A673 (cell line): ENCODE data around the gene CXCL8. TPM values are rescaled to one million over a fixed set of nuclear protein-coding genes. Genes with fewer than 3 reads are reported as not detected.

Experiments
- BruUV-seq: library from RNA; stranded (reverse); fragments of 400-500 nt; replicated peaks from 2 replicates; lab custom pipeline; 2021; lab: Mats Ljungman, UMichigan
- CTCF ChIA-PET: fragments of 300-600 bp; sonication (Branson Sonifier 250); formaldehyde crosslinking; loops from one replicate; lab custom pipeline; 2022; ENCODE audit warnings: antibody characterized with exemption; lab: Charles Lee
- POLR2A ChIA-PET: fragments of 300-600 bp; sonication (Branson Sonifier 250); formaldehyde crosslinking; loops from one replicate; lab custom pipeline; 2022; ENCODE audit warnings: antibody characterized with exemption; ENCODE audit not compliant: low non-redundant PET; lab: Charles Lee
- DNase-seq: peaks from one replicate; pipeline ENCODE4 v3.0.0-alpha.2; 2015; ENCODE audit warnings: low spot score
- H3K27ac ChIP-seq: fragments of 200-600 bp; sonication (generic); 2 replicates; pipeline ENCODE4 v1.5.1; 2016; ENCODE audit warnings: mixed run types, low read depth, mild to moderate bottlenecking, mixed read lengths, antibody characterized with exemption, low read length; ENCODE audit not compliant: poor library complexity, severe bottlenecking
- H3K27me3 ChIP-seq: fragments of 200-600 bp; sonication (generic); replicated peaks from 2 replicates; pipeline ENCODE4 v1.6.1; 2017; ENCODE audit warnings: mixed run types, low read depth, mild to moderate bottlenecking, mixed read lengths, antibody characterized with exemption, low read length; ENCODE audit not compliant: insufficient read depth, poor library complexity
- H3K36me3 ChIP-seq: fragments of 200-600 bp; sonication (generic); 2 replicates; pipeline ENCODE4 v1.6.1; 2016; ENCODE audit warnings: mixed run types, mild to moderate bottlenecking, mixed read lengths, antibody characterized with exemption, low read length; ENCODE audit not compliant: insufficient read depth, poor library complexity, severe bottlenecking
- H3K4me1 ChIP-seq: fragments of 200-600 bp; sonication (generic); 2 replicates; pipeline ENCODE4 v1.6.1; 2017; ENCODE audit warnings: mixed run types, mild to moderate bottlenecking, mixed read lengths, antibody characterized with exemption, low read length; ENCODE audit not compliant: insufficient read depth, poor library complexity, severe bottlenecking
- H3K4me3 ChIP-seq: fragments of 200-600 bp; sonication (generic); 2 replicates; pipeline ENCODE4 v1.5.1; 2016; ENCODE audit warnings: low read depth, mixed run types, mild to moderate bottlenecking, mixed read lengths, low read length; ENCODE audit not compliant: poor library complexity, severe bottlenecking
- H3K9me3 ChIP-seq: fragments of 200-600 bp; sonication (generic); 2 replicates; pipeline ENCODE4 v1.6.1; 2016; ENCODE audit warnings: mixed run types, low read depth, mild to moderate bottlenecking, mixed read lengths, antibody characterized with exemption, low read length; ENCODE audit not compliant: poor library complexity, severe bottlenecking
- CTCF ChIP-seq: fragments of 300-800, 200-600 bp; sonication (generic); conservative IDR thresholded peaks from 2 replicates; pipeline ENCODE4 v1.5.1; 2017; ENCODE audit warnings: low read depth, mild to moderate bottlenecking, antibody characterized with exemption, low read length, moderate library complexity, mixed read lengths
- EZH2 ChIP-seq: fragments of 200-600 bp; sonication (generic); IDR thresholded peaks from 2 replicates; pipeline ENCODE4 v1.6.1; 2017; ENCODE audit warnings: borderline replicate concordance, low read depth, mild to moderate bottlenecking, mixed read lengths, antibody characterized with exemption, low read length; ENCODE audit not compliant: poor library complexity, severe bottlenecking
- intact Hi-C: fragments of 100-400 bp; cut with micrococcal nuclease; formaldehyde crosslinking; loops from one replicate; pipeline ENCODE4 v1.10.0; 2022; ENCODE audit not compliant: unreplicated experiment
- total RNA-seq: library from RNA; stranded (reverse); gene quantifications from 2 replicates; pipeline ENCODE4 v1.2.3, GENCODE V29; 2021

CXCL8 gene
- total RNA-seq, 1 experiment from 2014 or later = 2.7 TPM

DNA sequence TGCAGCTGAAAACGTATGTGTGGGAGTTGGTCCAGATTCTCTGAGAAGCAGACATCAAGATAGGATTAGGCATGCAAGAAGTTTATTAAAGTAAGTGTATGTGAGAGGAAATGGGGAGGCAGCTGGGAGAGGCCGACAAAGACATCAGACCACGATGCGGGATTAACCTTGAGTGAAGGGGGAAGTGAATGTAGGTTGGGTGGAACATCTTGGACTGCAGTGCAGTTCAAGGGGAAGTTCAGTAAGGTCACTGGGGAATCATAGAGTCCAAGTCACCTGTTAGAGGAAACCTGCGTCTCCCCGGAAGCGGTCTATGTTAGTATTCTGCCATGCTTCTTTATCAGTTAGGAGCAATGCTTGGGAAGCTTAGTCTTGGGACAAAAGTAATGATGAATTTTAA lies 22.0 kb downstream of the CXCL8 start:
- POLR2A ChIA-PET = no interaction called here
- no peak for DNase-seq
- Histone ChIP-seq H3K27me3 (no peaks in the 10 kb centered on the region), H3K36me3 (no peaks in the 10 kb centered on the region), H3K4me1 (no peaks in the 10 kb centered on the region), H3K4me3 (no peak overlapping the region), H3K27ac (no peak overlapping the region), H3K9me3 (no peaks in the 10 kb centered on the region)
- intact Hi-C loops = no loop called here
- BruUV-seq = no TSS peak
- CTCF ChIA-PET = no interaction called here
- no peak for TF ChIP-seq CTCF
- no peak for TF ChIP-seq EZH2

GRCh38 chr4:73763877-73764276 lies 23.5 kb downstream of the CXCL8 start:
- Histone ChIP-seq H3K4me1 (no peaks in the 10 kb centered on the region), H3K9me3 (no peaks in the 10 kb centered on the region), H3K27ac (no peak overlapping the region), H3K4me3 (no peak overlapping the region), H3K36me3 (no peaks in the 10 kb centered on the region), H3K27me3 (no peaks in the 10 kb centered on the region)
- POLR2A ChIA-PET = no interaction called here
- BruUV-seq = no TSS peak
- CTCF ChIA-PET = no interaction called here
- TF ChIP-seq EZH2 = no peak
- TF ChIP-seq CTCF = no peak
- intact Hi-C loops = no loop called here
- no peak for DNase-seq

DNA sequence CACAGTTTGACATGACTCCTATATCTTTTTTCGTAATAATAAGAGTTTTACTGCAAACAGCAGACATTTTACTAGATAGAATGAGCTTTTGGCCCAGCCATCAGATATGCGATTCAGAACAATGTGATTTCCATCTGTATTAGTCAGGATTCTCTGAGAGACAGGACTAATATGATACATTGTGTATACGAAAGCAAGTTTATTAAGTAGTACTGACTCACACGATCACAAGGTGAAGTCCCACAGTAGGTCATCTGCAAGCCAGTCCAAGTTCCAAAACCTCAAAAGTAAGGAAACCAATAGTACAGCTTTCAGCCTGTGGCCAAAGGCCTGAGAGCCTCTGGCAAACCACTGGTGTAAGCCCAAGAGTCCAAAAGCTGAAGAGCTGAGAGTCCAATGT lies 24.1 kb downstream of the CXCL8 start:
- no peaks in the 10 kb centered on the region for H3K36me3 ChIP-seq
- H3K27ac ChIP-seq = no peak overlapping the region
- CTCF ChIA-PET = no interaction called here
- TF ChIP-seq EZH2 (no peak), CTCF (no peak)
- no peaks in the 10 kb centered on the region for H3K4me1 ChIP-seq
- DNase-seq = no peak
- no peak overlapping the region for H3K4me3 ChIP-seq
- intact Hi-C loops = no loop called here
- no peaks in the 10 kb centered on the region for H3K9me3 ChIP-seq
- BruUV-seq = no TSS peak
- POLR2A ChIA-PET = no interaction called here
- no peaks in the 10 kb centered on the region for H3K27me3 ChIP-seq
